ENCODE results near the gene SPATA6L.

SPATA6L gene

GRCh38 chr9:4630836-4631235 lies 35.4 kb downstream of the SPATA6L start:
- DNase-seq (ENCODE audit: low spot score), result no peak
- no peak for TF ChIP-seq CTCF (IDR thresholded peaks at IDR 0.05; ENCODE audit: borderline replicate concordance, control extremely low read depth, extremely low read depth, insufficient read depth, missing control alignments)
- in situ Hi-C loops (cut with MboI; ENCODE audit: low sequenced_read_pairs, unreplicated experiment), result loop anchor here (25.0 kb wide), 1 partner anchor 244 kb away; no protein-coding TSS in a partner anchor

- TF ChIP-seq CTCF (IDR thresholded peaks at IDR 0.05; ENCODE audit: borderline replicate concordance, control extremely low read depth, extremely low read depth, insufficient read depth, missing control alignments), result no peak
- in situ Hi-C loops (cut with MboI; ENCODE audit: low sequenced_read_pairs, unreplicated experiment), result no loop called here
Measured at GRCh38 chr9:4622016-4622415, 44.3 kb downstream of the SPATA6L start.

GRCh38 chr9:4620881-4621555 lies 45.3 kb downstream of the SPATA6L start:
- TF ChIP-seq CTCF (IDR thresholded peaks at IDR 0.05; ENCODE audit: borderline replicate concordance, control extremely low read depth, extremely low read depth, insufficient read depth, missing control alignments), result no peak
- in situ Hi-C loops (cut with MboI; ENCODE audit: low sequenced_read_pairs, unreplicated experiment), result no loop called here
- DNase-seq (ENCODE audit: low spot score), result no peak

More at GRCh38 chr9:4622016-4622415, 44.3 kb downstream of the SPATA6L start:
- no peak for DNase-seq (ENCODE audit: low spot score)

- no peak for TF ChIP-seq CTCF (IDR thresholded peaks at IDR 0.05; ENCODE audit: borderline replicate concordance, control extremely low read depth, extremely low read depth, insufficient read depth, missing control alignments)
- in situ Hi-C loops (cut with MboI; ENCODE audit: low sequenced_read_pairs, unreplicated experiment), result no loop called here
- DNase-seq (ENCODE audit: low spot score), result no peak
Measured at GRCh38 chr9:4620057-4620765, 46.1 kb downstream of the SPATA6L start.

GRCh38 chr9:4618700-4619099 lies 47.6 kb downstream of the SPATA6L start:
- TF ChIP-seq CTCF (IDR thresholded peaks at IDR 0.05; ENCODE audit: borderline replicate concordance, control extremely low read depth, extremely low read depth, insufficient read depth, missing control alignments), result no peak
- no peak for DNase-seq (ENCODE audit: low spot score)
- in situ Hi-C loops (cut with MboI; ENCODE audit: low sequenced_read_pairs, unreplicated experiment), result no loop called here

GRCh38 chr9:4617752-4618151 lies 48.5 kb downstream of the SPATA6L start:
- DNase-seq (ENCODE audit: low spot score), result no peak
- in situ Hi-C loops (cut with MboI; ENCODE audit: low sequenced_read_pairs, unreplicated experiment), result no loop called here
- no peak for TF ChIP-seq CTCF (IDR thresholded peaks at IDR 0.05; ENCODE audit: borderline replicate concordance, control extremely low read depth, extremely low read depth, insufficient read depth, missing control alignments)

Data from GM13976 (cell line).